ENCODE measurements around the gene AFDN.

GRCh38 chr6:167835260-167835659 lies 8.5 kb downstream of the AFDN start:
- TF ChIP-seq CTCF (conservative IDR thresholded peaks at IDR 0.05) (no peak), EZH2 (IDR thresholded peaks at IDR 0.05; ENCODE audit: low read depth) (no peak)

Data from PC-9 (cell line).